Measurements from ENCODE around the gene PSD.

The PSD gene

DNA sequence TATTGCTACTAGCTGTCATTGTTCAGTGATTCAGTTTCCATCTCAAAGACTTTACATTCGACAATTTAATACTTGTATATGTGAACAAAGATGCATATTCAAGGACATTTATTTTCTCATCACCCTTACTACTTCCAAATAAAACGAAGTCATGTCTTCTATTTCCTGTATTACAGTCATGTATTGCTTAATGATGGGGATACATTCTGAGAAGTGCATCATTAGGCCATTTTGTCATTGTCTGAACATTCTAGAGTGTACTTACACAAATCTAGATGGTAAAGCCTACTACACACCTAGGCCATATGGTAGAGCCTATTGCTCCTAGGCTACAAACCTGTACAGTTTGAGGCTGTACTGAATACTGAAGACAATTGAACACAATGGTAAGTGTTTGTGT lies 26.3 kb upstream of the PSD start:
- no peak for DNase-seq (ENCODE audit: low read depth in 2 of 2)

GRCh38 chr10:102438374-102438773 lies 19.8 kb upstream of the PSD start:
- no peak for DNase-seq (ENCODE audit: low read depth in 2 of 2)

DNA sequence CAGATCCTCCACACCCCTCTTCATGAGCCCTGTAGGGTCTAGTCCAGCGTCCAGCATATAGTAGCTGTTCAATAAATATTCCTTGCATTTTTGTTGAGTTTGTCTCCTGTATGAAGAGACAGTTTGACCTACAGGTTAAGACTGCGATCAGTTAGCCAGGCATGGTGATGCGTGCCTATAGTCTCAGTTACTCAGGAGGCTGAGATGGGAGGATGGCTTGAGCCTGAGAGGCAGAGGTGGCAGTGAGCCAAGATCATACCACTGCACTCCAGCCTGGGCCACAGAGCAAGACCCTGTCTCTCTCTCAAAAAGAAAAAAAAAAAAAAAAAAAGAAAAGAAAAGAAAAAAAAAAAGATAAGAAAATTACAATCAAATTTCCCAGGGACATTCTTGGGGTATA lies 18.9 kb upstream of the PSD start:
- DNase-seq (ENCODE audit: low read depth in 2 of 2), result no peak

DNA sequence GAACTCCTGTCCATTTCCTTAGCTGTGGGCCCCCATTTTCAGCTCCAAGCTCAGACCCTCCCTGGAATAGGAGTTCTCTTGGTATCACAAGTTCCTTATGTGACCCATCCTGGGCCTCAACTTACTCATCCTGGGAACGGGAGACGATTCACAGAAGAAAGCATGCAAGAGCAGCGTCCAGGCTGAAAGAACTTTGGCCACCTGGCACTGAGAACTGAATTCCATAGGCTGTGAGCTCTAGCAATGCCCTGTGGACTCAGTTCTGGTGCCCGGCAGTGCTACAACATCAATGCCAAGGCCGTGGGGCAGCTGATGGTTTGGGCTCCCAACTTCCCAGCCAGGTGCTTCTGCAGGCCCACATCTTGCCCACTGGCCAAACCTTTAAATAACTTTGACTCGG lies 17.7 kb upstream of the PSD start:
- DNase-seq (ENCODE audit: low read depth in 2 of 2), result no peak

DNA sequence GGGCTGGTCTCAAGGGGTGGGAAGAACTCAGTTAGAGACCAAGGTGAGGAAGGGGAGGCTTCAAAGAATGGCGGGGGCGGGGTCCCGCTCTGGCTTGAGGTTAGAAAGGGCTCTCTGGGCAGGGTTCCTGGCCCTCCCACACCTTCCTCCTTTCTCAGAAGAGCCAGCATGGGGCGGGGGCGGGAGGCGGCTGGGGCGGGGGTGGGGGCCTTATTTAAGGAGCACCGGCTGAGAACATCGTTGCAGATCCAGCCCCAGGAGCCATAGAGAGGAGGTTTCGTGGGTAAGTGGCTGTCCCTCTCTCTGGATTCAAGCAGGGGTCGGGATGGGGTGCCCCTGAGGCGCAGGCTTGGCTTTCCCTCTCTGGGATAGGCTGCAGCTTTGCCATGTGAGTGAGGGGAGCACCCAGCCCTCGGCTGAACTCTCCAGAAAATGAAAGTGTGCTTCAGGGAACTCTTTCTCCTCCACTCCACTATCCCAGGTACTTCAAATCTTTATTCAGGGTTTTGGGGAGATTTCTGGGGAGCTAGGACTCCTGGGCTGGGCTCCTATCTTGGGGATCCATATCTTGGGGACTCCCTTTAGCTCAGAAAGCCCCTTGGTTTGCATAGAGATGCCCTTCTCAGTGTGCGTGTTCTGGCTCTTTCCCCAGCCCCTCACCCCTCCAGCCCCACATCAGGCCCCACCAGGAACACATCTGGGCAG lies 17.1 kb upstream of the PSD start:
- no peak for DNase-seq (ENCODE audit: low read depth in 2 of 2)

DNA sequence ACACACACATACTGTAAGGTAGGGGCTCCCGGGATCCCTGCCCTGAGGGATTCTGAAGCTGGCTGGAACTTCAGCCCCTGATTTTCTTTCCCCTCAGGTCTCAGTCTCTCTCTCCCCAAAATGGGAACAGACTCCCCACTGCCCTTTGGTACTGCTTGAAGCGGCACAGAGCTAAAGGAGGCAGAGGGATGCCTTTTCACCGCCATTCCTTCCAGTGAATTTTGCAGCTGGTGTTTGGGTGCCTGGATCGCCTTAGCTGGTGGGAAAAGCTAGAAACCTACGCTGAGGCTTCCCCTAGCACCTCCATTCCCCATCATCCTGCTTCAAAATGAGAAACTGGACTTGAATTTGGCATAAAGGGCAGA lies 16.5 kb upstream of the PSD start:
- DNase-seq (ENCODE audit: low read depth in 2 of 2), result no peak

DNA sequence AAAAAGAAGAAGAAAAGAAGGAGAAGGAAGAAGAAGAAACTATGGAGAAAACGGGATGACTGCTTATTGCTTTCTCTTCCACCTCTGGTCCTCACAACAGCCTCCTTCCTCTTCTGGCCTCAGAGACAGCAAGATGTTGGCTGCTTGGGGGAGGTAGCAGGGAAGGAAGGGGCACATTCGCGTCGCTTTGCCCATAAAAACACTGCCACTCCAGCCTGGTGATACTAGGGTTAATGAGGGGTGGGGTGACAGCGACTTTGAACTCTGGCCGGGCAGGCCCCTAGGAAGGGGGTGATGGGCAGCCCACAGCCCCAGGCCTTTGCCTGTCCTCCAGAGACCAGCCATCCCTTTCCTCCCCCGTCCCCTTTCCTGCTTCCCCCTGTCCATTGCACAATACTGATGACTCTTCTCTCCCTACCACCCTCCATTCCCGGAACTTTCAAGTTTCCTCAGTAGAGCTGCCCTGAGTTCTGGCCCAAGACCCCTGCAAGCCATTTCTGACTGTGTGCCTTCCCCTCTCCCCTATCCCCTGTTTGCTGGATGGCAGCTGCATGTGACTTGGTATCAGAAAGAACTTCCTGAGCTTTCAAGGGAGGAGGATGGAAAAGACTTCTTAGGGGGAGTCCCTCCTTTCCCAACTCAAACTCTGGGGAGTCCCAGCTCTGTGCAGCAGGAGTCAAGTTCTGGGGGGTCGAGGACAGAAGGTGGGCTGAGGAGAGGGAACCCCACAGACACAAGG lies 16.0 kb upstream of the PSD start:
- no peak for DNase-seq (ENCODE audit: low read depth in 2 of 2)

- no peak for DNase-seq (ENCODE audit: low read depth in 2 of 2)
These were observed 15.0 kb upstream of the PSD start for GRCh38 chr10:102433619-102434046.

DNA sequence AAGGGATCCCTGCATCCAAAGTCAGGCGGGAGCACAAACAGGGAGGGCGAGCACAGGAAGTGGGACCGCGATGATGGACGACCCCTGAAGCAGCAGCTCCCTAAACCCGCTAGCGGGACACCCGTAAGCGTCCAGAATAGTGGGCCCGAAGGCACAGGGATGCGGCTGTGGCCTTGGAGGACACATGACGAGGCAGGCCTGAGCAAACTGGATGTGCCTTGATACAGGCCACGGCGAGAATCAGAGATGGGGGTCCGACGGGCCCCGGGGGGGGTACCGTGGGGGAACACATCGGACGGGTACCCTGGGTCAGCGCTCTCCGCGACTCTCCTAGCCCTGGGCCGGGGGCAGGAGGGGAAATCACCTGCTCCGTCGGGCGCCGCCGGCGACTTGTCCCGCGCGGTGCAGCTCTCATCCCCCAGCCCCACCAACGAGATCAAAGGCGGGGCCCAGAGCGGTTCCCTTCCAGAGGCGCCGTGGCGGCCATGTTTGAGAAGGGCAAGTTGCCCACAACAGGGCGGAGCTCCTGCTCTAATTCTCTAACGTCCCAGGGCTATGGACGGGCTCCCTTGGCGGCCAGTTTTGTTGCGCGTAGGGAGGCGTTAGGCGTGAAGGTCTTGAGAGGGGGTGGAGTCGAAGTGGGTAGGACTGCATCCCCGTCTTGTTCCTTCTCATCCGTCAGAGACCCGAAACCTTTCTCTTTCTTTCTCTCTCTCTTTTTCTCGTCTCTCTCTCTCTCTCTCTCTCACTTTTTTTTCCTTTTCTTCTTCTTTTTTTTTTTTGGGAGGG lies 13.8 kb upstream of the PSD start, which contains the start of gene CUEDC2:
Gene CUEDC2 (minus strand): TSS at position 413 of the 789 bp plus-strand sequence. CDS start 7,386 bp downstream, outside the sequence.
- peak; percentile 86 to 88 for DNase-seq (ENCODE audit: low read depth in 2 of 2)

- no peak for DNase-seq (ENCODE audit: low read depth in 2 of 2)
These were observed 13.0 kb upstream of the PSD start for GRCh38 chr10:102431452-102432124.

DNA sequence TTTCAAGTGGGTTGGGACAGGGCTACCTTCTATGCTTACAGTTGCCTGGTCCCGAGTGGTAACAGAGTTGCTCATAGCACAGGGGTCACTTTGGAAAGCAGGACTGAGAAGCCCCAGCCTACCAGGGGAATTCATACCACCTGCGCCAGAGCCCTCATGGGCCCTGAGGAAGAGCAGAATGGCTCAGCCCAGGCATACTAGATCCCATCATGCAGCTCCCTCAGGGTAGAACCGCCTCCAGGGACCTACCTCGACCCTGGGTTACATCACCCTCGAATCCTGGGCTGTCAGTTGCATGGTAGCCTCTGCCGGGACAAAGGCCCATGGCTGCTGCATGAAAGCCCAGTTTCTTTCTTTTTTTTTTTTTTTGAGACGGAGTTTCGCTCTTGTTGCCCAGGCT lies 10.9 kb upstream of the PSD start:
- DNase-seq (ENCODE audit: low read depth in 2 of 2), result no peak

GRCh38 chr10:102426803-102427287 lies 8.3 kb upstream of the PSD start:
- no peak for DNase-seq (ENCODE audit: low read depth in 2 of 2)

GRCh38 chr10:102425444-102425843 lies 6.9 kb upstream of the PSD start:
- no peak for DNase-seq (ENCODE audit: low read depth in 2 of 2)

DNA sequence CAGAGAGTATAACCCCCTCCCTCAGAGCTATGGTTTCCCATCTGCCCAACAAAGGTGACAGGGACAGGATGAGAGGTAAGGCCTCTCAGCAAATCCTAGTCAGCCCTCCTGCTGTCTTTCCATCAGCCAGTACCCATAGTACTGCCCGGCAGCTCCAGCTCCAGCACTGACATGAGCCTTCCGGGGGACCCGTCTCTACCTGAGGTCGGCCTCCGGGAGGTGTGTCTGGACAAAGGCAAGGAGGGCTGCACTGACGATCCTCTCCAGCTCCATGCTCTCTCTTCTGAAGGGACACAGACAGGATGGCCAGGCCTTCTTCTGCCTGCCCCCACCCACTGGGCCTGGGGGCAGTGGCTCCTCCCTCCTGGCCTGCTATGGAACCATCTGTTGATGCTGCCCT lies 6.3 kb upstream of the PSD start:
- no peak for DNase-seq (ENCODE audit: low read depth in 2 of 2)

DNA sequence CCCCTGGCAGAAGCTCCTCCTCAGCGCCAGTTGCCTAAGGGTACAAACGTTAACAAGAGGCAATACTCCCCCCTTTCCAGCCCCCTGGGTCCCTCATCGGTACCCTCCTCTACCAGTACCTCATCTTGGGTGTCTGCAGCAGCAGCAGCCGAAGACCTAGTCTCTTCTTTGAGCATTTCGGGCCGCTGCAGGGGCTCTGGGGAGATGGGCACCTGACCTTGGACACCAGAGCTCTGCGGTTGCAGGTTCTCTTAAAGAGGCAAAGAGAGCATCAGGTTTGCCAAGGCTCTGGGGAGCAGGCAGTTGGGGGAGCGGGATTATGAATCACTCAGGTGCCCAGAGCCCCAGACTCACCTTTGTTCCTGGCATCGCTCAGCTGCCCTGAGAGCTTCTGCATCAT lies 5.6 kb upstream of the PSD start:
- no peak for DNase-seq (ENCODE audit: low read depth in 2 of 2)

DNA sequence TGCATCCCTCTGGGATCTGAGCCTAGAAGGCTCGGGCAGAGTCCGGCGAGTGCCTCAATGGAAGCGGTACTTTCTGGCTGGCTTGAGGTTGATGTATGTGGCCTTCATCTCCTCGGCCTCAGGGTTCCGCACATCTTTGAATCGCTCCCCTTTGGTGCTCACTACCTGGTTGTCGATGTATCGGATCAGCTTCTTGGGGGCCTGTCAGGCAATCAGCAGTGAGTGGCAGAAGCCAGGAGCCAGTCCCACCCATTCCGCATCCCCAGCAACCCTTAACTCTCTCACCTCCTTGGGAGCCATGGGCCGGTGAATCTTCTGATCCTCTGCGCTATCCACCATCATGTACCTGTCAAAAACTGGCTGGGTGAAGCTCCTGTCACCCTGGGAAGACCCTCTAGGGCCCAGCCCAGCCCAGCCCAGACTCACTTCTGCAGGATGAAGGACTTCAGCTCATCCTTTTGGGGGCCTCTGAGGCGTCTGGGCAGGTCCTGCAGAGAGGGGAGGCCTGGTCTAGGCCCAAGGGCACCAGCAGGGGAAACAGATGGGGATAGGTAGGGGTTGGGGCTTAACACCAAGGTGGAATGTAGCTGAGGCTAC lies 4.9 kb upstream of the PSD start:
- DNase-seq (ENCODE audit: low read depth in 2 of 2), result no peak

GRCh38 chr10:102422545-102423129 lies 4.1 kb upstream of the PSD start:
- no peak for DNase-seq (ENCODE audit: low read depth in 2 of 2)

- DNase-seq (ENCODE audit: low read depth in 2 of 2), result no peak
These were observed 3.4 kb upstream of the PSD start for GRCh38 chr10:102421757-102422512.

GRCh38 chr10:102421507-102421756 lies 2.8 kb upstream of the PSD start:
- no peak for DNase-seq (ENCODE audit: low read depth in 2 of 2)

- DNase-seq (ENCODE audit: low read depth in 2 of 2), result peak; percentile 90 to 93
These were observed 2.3 kb upstream of the PSD start, which contains the start of gene FBXL15 for GRCh38 chr10:102420714-102421506. TSS of gene FBXL15 (plus strand) at chr10:102420836. CDS start at chr10:102421130, 294 bp downstream.
